Peyer's patch (tissue), 4 donors: Measurements from ENCODE around the gene DISC1. TPM values are rescaled to one million over a fixed set of nuclear protein-coding genes. Genes with fewer than 3 reads are reported as not detected.
"Not testable (repeated sequence)": the region's sequence is repeated elsewhere in the genome, so short reads cannot be mapped to it uniquely, and the experiment has no call there.

Source experiments
- DNase-seq, 3 donors: peaks; one replicate each; pipeline ENCODE4 v3.0.0-alpha.2; 2017 to 2019
- H3K27ac ChIP-seq, 4 donors: fragments of 200-600 bp; sonication (generic); one replicate each; pipeline ENCODE4 v1.5.1; 2016 to 2019
- H3K27me3 ChIP-seq, 2 donors: fragments of 200-600 bp; sonication (generic); one replicate each; pipeline ENCODE4 v1.5.1; 2019
- H3K36me3 ChIP-seq, 3 donors: fragments of 200-600 bp; sonication (generic); one replicate each; pipeline ENCODE4 v1.5.1; 2016 to 2019
- H3K4me1 ChIP-seq, 4 donors: fragments of 200-600 bp; sonication (generic); one replicate each; pipeline ENCODE4 v1.5.1; 2016 to 2019
- H3K4me3 ChIP-seq, 4 donors: fragments of 200-600 bp; sonication (generic); 1 replicate in 3 of 4; 2 replicates in 1 of 4; pipeline ENCODE4 v1.5.1; 2016 to 2019; ENCODE audit warnings: mild to moderate bottlenecking in 1 of 4
- H3K9me3 ChIP-seq, 4 donors: fragments of 200-600 bp; sonication (generic); one replicate each; pipeline ENCODE4 v1.5.1; 2016 to 2019; ENCODE audit warnings: mild to moderate bottlenecking in 1 of 4
- CTCF ChIP-seq, 6 experiments: fragments of 450-650 bp in 4 of 6; fragments of 200-600 bp in 2 of 6; sonication (generic) in 1 of 6; IDR thresholded peaks; one replicate each; pipeline ENCODE4 v1.5.1; 2017 to 2019; ENCODE audit warnings: antibody characterized with exemption in 6 of 6, mild to moderate bottlenecking in 3 of 6, moderate library complexity in 1 of 6
- POLR2A ChIP-seq, 2 donors: fragments of 450-650 bp; IDR thresholded peaks; one replicate each; pipeline ENCODE4 v1.5.1; 2017; ENCODE audit warnings: antibody characterized with exemption in 2 of 2, mild to moderate bottlenecking in 2 of 2, moderate library complexity in 2 of 2
- total RNA-seq, 4 donors: library from RNA; depleted of rRNA; stranded (reverse); fragments of >200 nt; gene quantifications; one replicate each; pipeline ENCODE4 v1.1.0, GENCODE V29; 2016

The DISC1 gene
- total RNA-seq, 4 donors from 2014 or later, result 2.3 to 39.6 (median 5.6) TPM

- no peak overlapping the region for H3K4me3 ChIP-seq
- no peaks in the 10 kb centered on the region for H3K9me3 ChIP-seq
- H3K27ac ChIP-seq, result no peak overlapping the region
- no peak for DNase-seq
- peaks cover 0 to 2% (median 0%) of the 10 kb centered on the region in 4 donors for H3K4me1 ChIP-seq
- TF ChIP-seq POLR2A (IDR thresholded peaks at IDR 0.05) (no peak), CTCF (IDR thresholded peaks at IDR 0.05) (no peak)
- no peaks in the 10 kb centered on the region for H3K36me3 ChIP-seq
- H3K27me3 ChIP-seq, result no peaks in the 10 kb centered on the region
These were observed 313.5 kb downstream of the DISC1 start for GRCh38 chr1:231940116-231940515.

- TF ChIP-seq POLR2A (IDR thresholded peaks at IDR 0.05) (no peak), CTCF (IDR thresholded peaks at IDR 0.05) (no peak)
- H3K27ac ChIP-seq, result no peak overlapping the region
- H3K4me1 ChIP-seq, result no peaks in the 10 kb centered on the region
- no peaks in the 10 kb centered on the region for H3K9me3 ChIP-seq
- no peak for DNase-seq
- H3K4me3 ChIP-seq, result no peak overlapping the region
- H3K36me3 ChIP-seq, result no peaks in the 10 kb centered on the region
- H3K27me3 ChIP-seq, result no peaks in the 10 kb centered on the region
These were observed 314.1 kb downstream of the DISC1 start for GRCh38 chr1:231940701-231941100.

- Histone ChIP-seq H3K27me3 (no peaks in the 10 kb centered on the region), H3K27ac (no peak overlapping the region), H3K9me3 (no peaks in the 10 kb centered on the region), H3K4me1 (no peaks in the 10 kb centered on the region), H3K36me3 (no peaks in the 10 kb centered on the region), H3K4me3 (no peak overlapping the region)
- DNase-seq, result no peak
- TF ChIP-seq POLR2A (IDR thresholded peaks at IDR 0.05), result no peak
- TF ChIP-seq CTCF (IDR thresholded peaks at IDR 0.05), result no peak
These were observed 316.5 kb downstream of the DISC1 start for GRCh38 chr1:231943084-231943483.

DNA sequence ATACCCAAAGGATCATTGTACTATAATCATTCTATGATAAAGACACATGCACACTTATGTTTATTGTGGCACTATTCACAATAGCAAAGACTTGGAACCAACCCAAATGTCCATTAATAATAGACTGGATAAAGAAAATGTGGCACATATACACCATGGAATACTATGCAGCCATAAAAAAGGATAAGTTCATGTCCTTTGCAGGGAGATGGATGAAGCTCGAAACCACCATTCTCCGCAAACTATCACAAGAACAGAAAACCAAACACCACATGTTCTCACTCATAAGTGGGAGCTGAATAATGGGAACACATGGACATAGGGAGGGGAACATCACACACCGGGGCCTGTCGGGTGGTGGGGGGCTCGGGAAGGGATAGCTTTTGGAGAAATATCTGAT lies 321.5 kb downstream of the DISC1 start:
- H3K27ac ChIP-seq, H3K4me1 ChIP-seq, H3K9me3 ChIP-seq, DNase-seq, H3K36me3 ChIP-seq, H3K4me3 ChIP-seq, H3K27me3 ChIP-seq: not testable (repeated sequence)

DNA sequence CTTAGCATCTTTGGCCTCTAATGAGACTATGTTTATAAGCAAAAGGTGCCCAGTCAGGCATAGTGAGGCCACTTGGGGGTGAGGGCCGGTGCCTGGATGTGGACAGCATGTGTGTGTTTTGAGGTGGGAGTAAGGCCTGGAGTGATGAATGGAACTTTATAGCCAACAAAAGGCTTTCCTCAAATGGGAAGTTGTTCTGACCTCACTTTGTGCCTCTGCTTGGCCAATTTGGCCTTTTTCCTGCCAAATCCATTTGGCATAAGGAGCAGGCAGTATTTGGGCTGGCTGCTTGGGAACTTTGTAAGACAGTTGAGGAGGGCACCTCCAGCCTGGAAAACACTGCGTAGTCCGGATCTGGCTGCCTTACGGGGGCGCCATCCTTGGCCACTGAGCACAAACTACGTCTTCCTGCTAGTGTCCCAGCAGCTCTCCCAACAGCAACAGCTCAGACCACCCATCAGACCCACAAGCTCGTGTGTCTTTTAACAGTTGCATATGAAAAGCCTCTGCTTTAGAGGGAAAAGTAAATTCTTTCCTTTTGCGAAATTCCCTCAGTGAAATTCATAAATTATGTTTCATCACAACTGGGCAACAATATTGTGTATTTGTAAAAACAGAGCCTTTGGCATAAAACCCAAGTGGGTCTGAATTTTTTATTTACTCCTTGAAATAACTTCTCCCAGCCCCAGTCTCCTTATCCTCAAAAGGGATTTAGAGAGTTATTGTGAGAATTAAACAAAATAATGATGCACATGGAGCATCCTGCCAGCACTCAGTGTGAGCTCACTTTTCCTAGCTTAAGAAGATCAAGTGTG lies 322.9 kb downstream of the DISC1 start:
- Histone ChIP-seq H3K4me3 (no peak overlapping the region), H3K27ac (no peak overlapping the region), H3K27me3 (no peaks in the 10 kb centered on the region), H3K4me1 (no peaks in the 10 kb centered on the region), H3K9me3 (no peaks in the 10 kb centered on the region), H3K36me3 (no peaks in the 10 kb centered on the region)
- no peak for DNase-seq
- TF ChIP-seq CTCF (IDR thresholded peaks at IDR 0.05) (no peak), POLR2A (IDR thresholded peaks at IDR 0.05) (no peak)

DNA sequence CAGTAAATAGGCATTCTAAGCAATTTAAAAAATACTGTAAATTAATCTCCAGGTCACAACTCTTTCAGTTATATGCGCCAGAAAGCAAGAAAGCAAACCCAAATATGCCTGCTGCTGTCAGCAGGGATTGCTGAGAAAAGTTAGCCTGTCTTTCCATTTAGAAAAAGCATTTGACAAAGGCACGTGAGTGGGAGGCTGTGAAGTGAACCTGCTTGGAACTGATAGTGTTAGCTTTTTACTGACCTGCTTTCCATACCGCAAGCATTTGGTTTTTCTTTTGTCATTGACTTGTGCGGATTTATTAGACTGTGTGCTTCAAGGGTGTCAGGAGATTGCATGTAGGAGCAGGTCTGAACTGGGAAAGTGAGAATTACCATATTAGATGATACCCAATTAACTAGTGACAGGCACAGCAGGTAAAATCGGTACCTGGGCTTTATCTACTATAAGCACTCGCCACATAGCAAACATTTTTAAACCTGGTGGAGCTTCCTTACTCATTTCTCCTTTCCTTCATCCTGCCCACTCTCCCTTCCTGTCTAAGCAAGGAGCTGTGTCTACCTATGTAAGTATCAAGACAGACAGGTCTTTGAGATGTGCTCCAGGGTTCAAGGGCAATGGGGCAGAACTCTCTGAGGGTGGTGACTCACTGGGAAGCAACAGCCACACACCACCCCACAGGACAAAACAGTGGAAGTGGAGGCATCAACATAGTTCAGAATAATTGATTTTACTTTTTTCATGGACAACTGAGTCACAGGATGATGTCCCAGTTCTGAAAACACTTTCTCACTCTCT lies 323.9 kb downstream of the DISC1 start:
- Histone ChIP-seq H3K36me3 (no peaks in the 10 kb centered on the region), H3K4me3 (no peak overlapping the region), H3K4me1 (no peaks in the 10 kb centered on the region), H3K9me3 (no peaks in the 10 kb centered on the region), H3K27me3 (no peaks in the 10 kb centered on the region), H3K27ac (no peak overlapping the region)
- no peak for DNase-seq
- TF ChIP-seq CTCF (IDR thresholded peaks at IDR 0.05), result no peak
- TF ChIP-seq POLR2A (IDR thresholded peaks at IDR 0.05), result no peak
